ENCODE measurements around the gene PPFIA4.

PPFIA4 gene

GRCh38 chr1:203060115-203060514 lies 33.8 kb downstream of the PPFIA4 start:
- DNase-seq = no peak

GRCh38 chr1:203063287-203063686 lies 37.0 kb downstream of the PPFIA4 start:
- DNase-seq = no peak

- no peak for DNase-seq
Measured at GRCh38 chr1:203065191-203065590, 38.9 kb downstream of the PPFIA4 start.

GRCh38 chr1:203065986-203066385 lies 39.7 kb downstream of the PPFIA4 start:
- DNase-seq = no peak

- DNase-seq = no peak
Measured at GRCh38 chr1:203066965-203067364, 40.7 kb downstream of the PPFIA4 start.

- DNase-seq = no peak
Measured at GRCh38 chr1:203069030-203069747, 42.9 kb downstream of the PPFIA4 start.

GRCh38 chr1:203072002-203072602 lies 45.8 kb downstream of the PPFIA4 start:
- DNase-seq = no peak

GRCh38 chr1:203072911-203073310 lies 46.6 kb downstream of the PPFIA4 start:
- no peak for DNase-seq

- DNase-seq = no peak
Measured at GRCh38 chr1:203073469-203073868, 47.2 kb downstream of the PPFIA4 start.

GRCh38 chr1:203074610-203075009 lies 48.3 kb downstream of the PPFIA4 start:
- no peak for DNase-seq

- no peak for DNase-seq
Measured at GRCh38 chr1:203075236-203076030, 49.1 kb downstream of the PPFIA4 start.

- no peak for DNase-seq
Measured at GRCh38 chr1:203076031-203076511, 49.8 kb downstream of the PPFIA4 start.

- DNase-seq = no peak
Measured at GRCh38 chr1:203077367-203077766, 51.1 kb downstream of the PPFIA4 start.

GRCh38 chr1:203077956-203078355 lies 51.7 kb downstream of the PPFIA4 start:
- DNase-seq = no peak

- DNase-seq = no peak
Measured at GRCh38 chr1:203078478-203078877, 52.2 kb downstream of the PPFIA4 start.

- DNase-seq = no peak
Measured at GRCh38 chr1:203080456-203080855, 54.2 kb downstream of the PPFIA4 start.

GRCh38 chr1:203081465-203082230 lies 55.4 kb downstream of the PPFIA4 start:
- DNase-seq = no peak

GRCh38 chr1:203082231-203082505 lies 55.9 kb downstream of the PPFIA4 start:
- no peak for DNase-seq

- DNase-seq = no peak
Measured at GRCh38 chr1:203082571-203083462, 56.5 kb downstream of the PPFIA4 start.

- no peak for DNase-seq
Measured at GRCh38 chr1:203083463-203083921, 57.2 kb downstream of the PPFIA4 start.

GRCh38 chr1:203084588-203085527 lies 58.6 kb downstream of the PPFIA4 start:
- no peak for DNase-seq

All from NCI-H524 treated with DMSO at 0.1 percent for 48 hours (cell line).